Activated CD8-positive, alpha-beta T cell treated with anti-CD3 and anti-CD28 coated beads for 36 hours (primary cell): Measurements from ENCODE around the gene DUSP6. TPM values are rescaled to one million over a fixed set of nuclear protein-coding genes. Genes with fewer than 3 reads are reported as not detected.

Experiments used
- ATAC-seq: fragments of 200-7000 bp; cut with Tn5 transposase; one replicate; pipeline ENCODE4 v1.10.0; 2021; ENCODE audit warnings: mild to moderate bottlenecking, moderate library complexity
- CTCF ChIA-PET: fragments of 350-600 bp; sonication (Branson Sonifier 250); formaldehyde crosslinking; loops from one replicate; lab custom pipeline; 2021; ENCODE audit warnings: antibody characterized with exemption; lab: Charles Lee
- POLR2A ChIA-PET: fragments of 350-600 bp; sonication (Branson Sonifier 250); formaldehyde crosslinking; loops from one replicate; lab custom pipeline; 2021; ENCODE audit warnings: antibody characterized with exemption; lab: Charles Lee
- DNase-seq: peaks from one replicate; pipeline ENCODE4 v3.0.0-alpha.2; 2020
- H3K27ac Mint-ChIP-seq: one replicate; pipeline ENCODE4 v1.8.0; 2021; ENCODE audit warnings: mild to moderate bottlenecking, mixed read lengths
- H3K27me3 Mint-ChIP-seq: one replicate; pipeline ENCODE4 v1.8.0; 2021; ENCODE audit warnings: mixed read lengths
- H3K36me3 Mint-ChIP-seq: one replicate; pipeline ENCODE4 v1.8.0; 2021; ENCODE audit warnings: low read depth, mixed read lengths
- H3K4me1 Mint-ChIP-seq: one replicate; pipeline ENCODE4 v1.8.0; 2021; ENCODE audit warnings: low read depth, mixed read lengths
- H3K4me3 Mint-ChIP-seq: one replicate; pipeline ENCODE4 v1.8.0; 2021; ENCODE audit warnings: mild to moderate bottlenecking, moderate library complexity, mixed read lengths
- H3K9me3 Mint-ChIP-seq: one replicate; pipeline ENCODE4 v1.8.0; 2021; ENCODE audit warnings: mixed read lengths
- intact Hi-C: fragments of 100-400 bp; cut with micrococcal nuclease; formaldehyde crosslinking; loops from one replicate; pipeline ENCODE4 v1.10.0; 2022
- total RNA-seq, 2 experiments: library from RNA; stranded (reverse); gene quantifications; one replicate each; pipeline ENCODE4 v1.2.3, GENCODE V29; 2021
- TF ChIP-seq, protein P1 (sequence below): fragments of 200-600 bp; IDR thresholded peaks from one replicate; pipeline ENCODE4 v1.8.0; 2022; ENCODE audit warnings: antibody characterized with exemption, mild to moderate bottlenecking

DUSP6 gene
- total RNA-seq, 2 experiments from 2014 or later, result 15.3 to 16.6 TPM

DNA sequence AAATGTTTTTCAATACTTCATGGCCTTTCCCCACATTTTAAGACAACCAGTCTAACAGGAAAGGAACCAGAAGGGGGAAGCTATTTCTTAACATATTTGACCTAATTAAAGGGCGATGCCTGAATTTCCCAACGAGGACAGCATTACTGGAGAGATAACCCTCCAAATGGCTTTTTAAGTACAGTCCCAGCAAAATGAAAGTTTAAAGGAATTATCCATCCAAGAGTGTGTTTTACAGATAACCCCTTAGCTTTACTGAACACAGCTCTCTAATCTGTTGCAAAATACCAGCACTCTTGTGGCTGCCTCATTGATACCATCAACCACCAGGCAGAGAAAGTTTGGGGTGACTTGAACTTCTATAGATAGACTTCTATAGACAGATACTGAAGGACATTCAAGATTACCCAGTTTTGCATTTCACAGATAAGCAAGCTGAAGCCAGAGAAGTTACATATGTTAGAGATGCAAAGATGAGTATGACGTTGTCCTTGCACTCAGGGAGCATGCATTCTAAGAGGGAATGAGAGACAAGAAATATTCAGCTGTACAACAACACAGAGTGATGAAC, 41.3 kb upstream of the DUSP6 start:
- POLR2A ChIA-PET, result no interaction called here
- peaks cover 28% of the 10 kb centered on the region for H3K4me1 Mint-ChIP-seq
- H3K4me3 Mint-ChIP-seq, result no peak overlapping the region
- intact Hi-C loops, result no loop called here
- DNase-seq, result no peak
- TF ChIP-seq, protein P1, sequence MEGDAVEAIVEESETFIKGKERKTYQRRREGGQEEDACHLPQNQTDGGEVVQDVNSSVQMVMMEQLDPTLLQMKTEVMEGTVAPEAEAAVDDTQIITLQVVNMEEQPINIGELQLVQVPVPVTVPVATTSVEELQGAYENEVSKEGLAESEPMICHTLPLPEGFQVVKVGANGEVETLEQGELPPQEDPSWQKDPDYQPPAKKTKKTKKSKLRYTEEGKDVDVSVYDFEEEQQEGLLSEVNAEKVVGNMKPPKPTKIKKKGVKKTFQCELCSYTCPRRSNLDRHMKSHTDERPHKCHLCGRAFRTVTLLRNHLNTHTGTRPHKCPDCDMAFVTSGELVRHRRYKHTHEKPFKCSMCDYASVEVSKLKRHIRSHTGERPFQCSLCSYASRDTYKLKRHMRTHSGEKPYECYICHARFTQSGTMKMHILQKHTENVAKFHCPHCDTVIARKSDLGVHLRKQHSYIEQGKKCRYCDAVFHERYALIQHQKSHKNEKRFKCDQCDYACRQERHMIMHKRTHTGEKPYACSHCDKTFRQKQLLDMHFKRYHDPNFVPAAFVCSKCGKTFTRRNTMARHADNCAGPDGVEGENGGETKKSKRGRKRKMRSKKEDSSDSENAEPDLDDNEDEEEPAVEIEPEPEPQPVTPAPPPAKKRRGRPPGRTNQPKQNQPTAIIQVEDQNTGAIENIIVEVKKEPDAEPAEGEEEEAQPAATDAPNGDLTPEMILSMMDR, result no peak
- H3K36me3 Mint-ChIP-seq, result peaks cover 3% of the 10 kb centered on the region
- no peak overlapping the region for H3K27ac Mint-ChIP-seq
- H3K9me3 Mint-ChIP-seq, result no peaks in the 10 kb centered on the region
- CTCF ChIA-PET, result no interaction called here
- H3K27me3 Mint-ChIP-seq, result no peaks in the 10 kb centered on the region
- ATAC-seq, result no peak

DNA sequence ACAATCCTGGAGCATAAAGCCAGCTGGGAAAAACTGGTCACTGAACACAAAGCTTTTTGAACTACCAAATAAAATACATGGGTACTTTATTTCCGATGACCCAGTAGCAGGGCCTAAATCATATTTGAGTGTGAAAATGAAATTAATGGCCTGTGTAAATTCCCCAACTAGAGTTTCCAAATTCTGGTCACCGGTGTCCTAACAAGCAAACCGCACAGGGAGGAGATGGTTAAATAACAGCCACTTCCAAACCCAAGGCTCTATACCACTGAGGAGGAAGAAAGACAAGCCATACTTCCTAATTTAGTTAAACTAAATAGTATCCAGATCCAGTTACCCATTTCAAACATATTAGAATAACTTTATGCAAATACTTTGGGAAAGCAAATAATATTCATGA, 40.1 kb upstream of the DUSP6 start:
- TF ChIP-seq, protein P1, result no peak
- ChIA-PET CTCF (no interaction called here), POLR2A (no interaction called here)
- peaks cover 1% of the 10 kb centered on the region for H3K36me3 Mint-ChIP-seq
- DNase-seq (no peak), ATAC-seq (no peak)
- H3K9me3 Mint-ChIP-seq, result no peaks in the 10 kb centered on the region
- H3K27ac Mint-ChIP-seq, result no peak overlapping the region
- no peak overlapping the region for H3K4me3 Mint-ChIP-seq
- peaks cover 17% of the 10 kb centered on the region for H3K4me1 Mint-ChIP-seq
- H3K27me3 Mint-ChIP-seq, result no peaks in the 10 kb centered on the region
- intact Hi-C loops, result no loop called here

DNA sequence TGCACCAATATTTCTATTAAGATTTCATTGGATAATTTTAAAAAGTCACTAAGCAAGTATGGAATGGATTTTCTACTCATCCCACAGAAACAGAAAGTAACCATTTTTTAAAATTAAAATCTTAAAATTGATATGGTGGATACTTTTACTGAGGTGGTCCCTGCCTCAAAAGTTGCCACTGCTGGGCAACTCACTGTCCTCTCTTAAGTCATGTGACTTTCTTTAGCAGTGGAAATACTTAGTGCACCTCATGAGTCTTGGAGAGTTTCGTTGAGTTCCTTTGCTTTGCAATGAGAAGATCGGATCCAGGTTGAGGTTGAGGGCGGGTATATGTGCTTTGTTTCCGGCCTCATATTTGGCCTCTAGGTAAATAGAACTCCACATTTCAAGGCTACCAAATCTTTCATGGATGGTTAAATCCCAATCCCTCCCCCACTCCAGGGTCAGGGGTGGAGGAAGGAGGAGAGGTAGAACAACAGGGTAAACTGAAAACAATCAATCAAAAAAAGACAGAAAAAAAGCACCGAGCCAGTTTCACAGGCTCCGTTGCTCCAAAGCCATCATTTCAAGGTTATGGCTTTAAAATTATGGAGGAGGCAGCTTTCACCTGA, 39.5 kb upstream of the DUSP6 start:
- DNase-seq (no peak), ATAC-seq (no peak)
- POLR2A ChIA-PET, result no interaction called here
- Mint-ChIP-seq H3K9me3 (no peaks in the 10 kb centered on the region), H3K36me3 (peaks cover 1% of the 10 kb centered on the region), H3K4me3 (no peak overlapping the region), H3K4me1 (peaks cover 17% of the 10 kb centered on the region), H3K27me3 (no peaks in the 10 kb centered on the region), H3K27ac (no peak overlapping the region)
- intact Hi-C loops, result no loop called here
- CTCF ChIA-PET, result no interaction called here
- TF ChIP-seq, protein P1, result no peak

DNA sequence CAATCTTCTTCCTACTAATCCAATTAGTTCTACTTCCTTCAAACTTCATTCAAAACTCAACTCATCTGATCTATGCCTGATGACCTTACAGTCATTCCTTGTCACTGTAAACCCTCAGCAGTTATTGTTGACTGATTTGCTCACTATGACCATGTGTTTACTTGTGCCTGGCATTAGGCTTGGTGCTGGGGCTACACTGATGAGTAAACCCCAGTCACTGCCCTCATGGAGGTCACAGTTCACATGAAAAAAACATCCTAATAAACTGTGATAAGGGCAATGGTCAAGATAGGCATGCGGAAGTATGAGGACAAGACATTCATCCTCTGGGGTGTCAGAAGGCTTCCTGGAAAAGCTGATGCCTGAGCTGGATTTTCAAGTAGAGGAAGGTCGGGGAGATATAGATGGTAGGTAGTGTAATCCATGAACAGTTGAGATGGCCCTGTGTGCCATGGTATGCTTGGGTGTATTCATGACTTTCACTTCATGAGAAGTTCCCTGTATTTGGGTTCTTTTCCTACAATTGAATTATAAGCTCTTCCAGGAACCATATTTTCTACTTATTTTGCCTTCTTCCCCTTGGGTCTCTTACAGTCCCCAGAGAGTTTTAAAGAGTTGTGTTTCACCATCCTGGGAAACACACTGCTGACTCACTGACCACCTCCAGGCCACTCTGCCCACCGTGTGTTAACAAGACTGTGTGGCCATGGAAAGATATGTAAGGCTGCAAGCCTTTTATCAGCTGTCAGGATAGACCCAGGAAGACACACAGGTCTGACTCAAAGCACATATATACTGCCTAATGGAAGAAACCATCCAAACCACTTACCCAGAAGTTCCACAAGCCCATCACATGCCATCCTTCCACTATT, 38.7 kb upstream of the DUSP6 start:
- POLR2A ChIA-PET, result no interaction called here
- ATAC-seq, result peak; percentile 47
- DNase-seq, result no peak
- H3K36me3 Mint-ChIP-seq, result peaks cover 1% of the 10 kb centered on the region
- no peak overlapping the region for H3K4me3 Mint-ChIP-seq
- H3K4me1 Mint-ChIP-seq, result peaks cover 17% of the 10 kb centered on the region
- CTCF ChIA-PET, result no interaction called here
- TF ChIP-seq, protein P1, result no peak
- intact Hi-C loops, result no loop called here
- no peaks in the 10 kb centered on the region for H3K27me3 Mint-ChIP-seq
- no peak overlapping the region for H3K27ac Mint-ChIP-seq
- no peaks in the 10 kb centered on the region for H3K9me3 Mint-ChIP-seq
